Glomerular visceral epithelial cell (primary cell): ENCODE results near the gene RRN3.
A peak's percentile ranks its signal among the peaks of the same experiment; 100 is the strongest.
"Not testable (repeated sequence)": the region's sequence is repeated elsewhere in the genome, so short reads cannot be mapped to it uniquely, and the experiment has no call there.

Source experiments
- DNase-seq: peaks from one replicate; pipeline ENCODE4 v3.0.0-alpha.2; 2016; ENCODE audit errors: extremely low spot score

The RRN3 gene

GRCh38 chr16:15052747-15053476 lies 41.2 kb downstream of the RRN3 start:
- no peak for DNase-seq

GRCh38 chr16:15051387-15051951 lies 42.6 kb downstream of the RRN3 start:
- DNase-seq: no peak

- DNase-seq: not testable (repeated sequence)
These were observed 43.6 kb downstream of the RRN3 start for GRCh38 chr16:15050440-15050839.

GRCh38 chr16:15049581-15050180 lies 44.4 kb downstream of the RRN3 start:
- DNase-seq: no peak

- no peak for DNase-seq
These were observed 47.2 kb downstream of the RRN3 start for GRCh38 chr16:15046692-15047376.

- not testable (repeated sequence) for DNase-seq
These were observed 48.8 kb downstream of the RRN3 start for GRCh38 chr16:15045270-15045669.

GRCh38 chr16:15044286-15044685 lies 49.8 kb downstream of the RRN3 start:
- DNase-seq: no peak

- DNase-seq: no peak
These were observed 50.7 kb downstream of the RRN3 start for GRCh38 chr16:15043344-15043743.

- no peak for DNase-seq
These were observed 52.6 kb downstream of the RRN3 start for GRCh38 chr16:15041271-15042004.

- DNase-seq: no peak
These were observed 55.4 kb downstream of the RRN3 start for GRCh38 chr16:15038689-15039088.

GRCh38 chr16:15037745-15038144 lies 56.3 kb downstream of the RRN3 start:
- DNase-seq: no peak

GRCh38 chr16:15037003-15037402 lies 57.1 kb downstream of the RRN3 start:
- no peak for DNase-seq

GRCh38 chr16:15035163-15035729 lies 58.8 kb downstream of the RRN3 start:
- DNase-seq: no peak

- DNase-seq: no peak
These were observed 59.6 kb downstream of the RRN3 start for GRCh38 chr16:15034266-15035162.

- DNase-seq: peak; percentile 66
These were observed 60.8 kb downstream of the RRN3 start for GRCh38 chr16:15033309-15033707.

GRCh38 chr16:15032547-15033308 lies 61.3 kb downstream of the RRN3 start:
- DNase-seq: peak; percentile 62

- DNase-seq: no peak
These were observed 62.5 kb downstream of the RRN3 start for GRCh38 chr16:15031586-15031985.

- no peak for DNase-seq
These were observed 62.9 kb downstream of the RRN3 start for GRCh38 chr16:15031179-15031578.

- not testable (repeated sequence) for DNase-seq
These were observed 64.3 kb downstream of the RRN3 start for GRCh38 chr16:15029749-15030148.
